Activated T-helper 9 cell treated with anti-CD3 and anti-CD28 coated beads, Interleukin-2, amount 50 U/mL, for 16 hours (primary cell): ENCODE measurements around the gene DMD.
"Not testable (repeated sequence)": the region's sequence is repeated elsewhere in the genome, so short reads cannot be mapped to it uniquely, and the experiment has no call there.

Experiments used
- DNase-seq: peaks from one replicate; pipeline ENCODE4 v3.0.0-alpha.2; 2020; ENCODE audit warnings: low read depth

The DMD gene

DNA sequence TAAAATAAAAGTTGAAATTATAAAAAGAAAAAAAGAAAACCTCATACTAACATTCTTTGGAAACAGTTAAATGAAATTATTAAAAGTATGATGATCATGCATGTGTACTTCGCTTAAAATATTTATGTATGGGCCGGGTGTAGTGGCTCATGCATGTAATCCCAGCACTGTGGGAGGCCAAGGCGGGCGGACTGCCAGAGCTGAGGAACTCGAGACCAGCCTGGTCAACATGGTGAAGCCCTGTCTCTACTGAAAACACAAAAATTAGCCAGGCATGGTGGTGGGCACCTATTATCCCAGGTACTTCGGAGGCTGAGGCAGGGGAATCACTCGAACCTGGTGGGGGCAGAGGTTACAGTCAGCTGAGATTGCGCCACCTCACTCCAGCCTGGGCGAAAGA, 1187.3 kb downstream of the DMD start:
- no peak for DNase-seq

DNA sequence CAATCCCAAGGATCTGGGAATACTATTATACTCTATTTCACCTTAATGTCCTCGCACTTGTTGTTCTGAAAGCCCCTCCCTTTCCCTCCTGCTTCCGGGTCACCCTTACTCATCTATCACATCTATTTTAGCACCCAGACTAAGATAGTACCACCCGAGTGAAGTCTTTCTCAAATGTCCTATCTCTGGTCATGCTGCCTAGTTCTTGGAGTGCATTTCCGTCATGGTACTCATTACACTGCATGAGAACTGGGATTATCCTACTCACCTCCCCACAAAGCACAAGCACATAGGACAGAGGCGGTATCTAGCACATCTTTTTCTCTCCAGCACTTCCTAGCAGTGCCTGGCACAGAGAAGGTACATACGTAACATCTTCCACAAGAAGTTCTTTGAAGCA, 1195.2 kb downstream of the DMD start:
- no peak for DNase-seq

- DNase-seq = no peak
These were observed 1200.4 kb downstream of the DMD start for GRCh38 chrX:32010948-32011347.

- no peak for DNase-seq
These were observed 1201.1 kb downstream of the DMD start for GRCh38 chrX:32010212-32010611.

GRCh38 chrX:31993637-31994036, 1217.7 kb downstream of the DMD start:
- DNase-seq = no peak

GRCh38 chrX:31988975-31989374, 1222.4 kb downstream of the DMD start:
- no peak for DNase-seq

DNA sequence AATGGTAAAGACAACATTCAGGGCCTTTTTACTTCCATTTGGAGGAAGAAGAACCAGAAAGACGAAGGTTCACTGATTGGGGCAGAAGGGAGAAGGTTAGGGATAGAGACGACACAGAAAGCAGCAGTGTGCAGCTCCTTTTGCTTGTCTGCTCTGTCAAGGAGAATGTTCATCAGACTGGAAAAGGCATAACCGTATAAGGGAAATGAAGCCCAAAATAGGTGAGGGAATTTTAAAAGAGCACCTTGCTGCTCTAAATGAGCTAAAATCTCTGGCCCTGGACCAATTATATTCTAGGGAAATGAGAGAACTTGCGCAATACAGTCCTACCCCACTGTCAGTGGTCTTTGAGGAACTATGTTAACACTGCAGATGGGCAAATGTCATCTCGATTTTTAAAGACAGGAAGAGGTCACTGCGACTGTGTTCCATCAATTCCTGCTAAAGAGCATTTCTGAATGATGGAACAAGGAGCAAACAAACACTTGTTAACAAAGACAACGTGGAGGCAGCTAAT, 1229.7 kb downstream of the DMD start:
- no peak for DNase-seq

- no peak for DNase-seq
These were observed 1241.6 kb downstream of the DMD start for GRCh38 chrX:31969714-31970113.

DNA sequence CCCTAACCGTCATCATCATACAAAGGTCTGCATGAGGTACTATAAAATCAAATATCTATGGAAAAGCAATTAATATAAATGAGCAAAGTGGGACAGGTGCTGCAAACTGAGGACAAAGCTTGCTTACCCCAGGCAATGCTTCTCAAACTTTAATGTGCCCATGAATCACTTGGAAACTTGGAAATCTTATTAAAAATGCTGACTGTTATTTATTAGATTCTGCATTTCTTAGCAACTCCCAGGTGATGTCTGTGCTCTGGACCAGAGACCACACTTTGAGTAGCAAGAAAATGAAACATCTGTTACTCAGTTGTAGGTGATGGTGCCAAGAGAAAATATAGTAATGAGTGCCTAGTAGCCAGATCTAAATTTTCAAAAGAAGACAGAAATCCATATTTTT, 1249.1 kb downstream of the DMD start:
- DNase-seq = no peak

DNA sequence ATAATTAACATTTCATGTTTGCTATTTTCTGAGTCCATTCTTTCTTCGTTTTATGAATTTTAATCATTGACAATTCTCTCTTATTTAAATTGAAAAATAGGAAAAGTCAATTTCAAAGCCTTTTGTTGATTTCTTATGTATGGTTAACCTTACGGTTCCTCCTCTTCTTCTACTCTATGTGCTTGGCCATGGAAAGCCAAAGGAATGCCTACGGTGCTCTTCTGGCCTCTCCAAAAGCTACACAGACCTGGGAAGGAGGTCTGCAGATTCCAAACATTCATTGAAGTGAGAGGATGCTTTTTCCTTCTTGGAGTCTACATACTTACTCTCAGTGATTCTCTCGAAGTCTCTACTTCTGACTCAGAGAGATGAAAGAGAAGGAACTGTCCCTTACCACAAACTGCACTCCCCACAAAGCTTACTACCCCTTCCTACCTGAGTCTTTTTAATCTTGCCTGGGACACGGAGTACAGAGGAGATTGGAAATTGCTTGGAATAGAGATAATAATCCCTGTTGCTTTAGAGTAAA, 1276.4 kb downstream of the DMD start:
- DNase-seq = no peak

DNA sequence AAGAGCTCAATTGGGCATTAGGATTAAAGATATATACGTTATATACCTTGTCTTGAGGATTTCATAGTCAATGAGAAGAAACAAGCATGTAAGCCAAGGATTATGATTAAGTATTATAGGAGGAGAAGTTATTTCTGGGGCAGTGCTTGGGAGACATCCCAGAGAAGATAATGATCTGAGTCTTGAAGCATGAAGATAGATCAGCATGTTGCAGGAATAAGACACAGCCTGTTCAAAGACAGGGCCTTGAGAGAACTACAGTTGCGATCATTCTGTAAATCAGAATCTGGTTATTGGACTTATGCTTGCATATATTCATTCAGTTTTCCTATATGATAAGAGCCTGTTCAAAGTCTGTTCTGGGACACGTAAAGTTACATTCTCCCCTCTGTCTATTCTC, 1277.3 kb downstream of the DMD start:
- no peak for DNase-seq

DNA sequence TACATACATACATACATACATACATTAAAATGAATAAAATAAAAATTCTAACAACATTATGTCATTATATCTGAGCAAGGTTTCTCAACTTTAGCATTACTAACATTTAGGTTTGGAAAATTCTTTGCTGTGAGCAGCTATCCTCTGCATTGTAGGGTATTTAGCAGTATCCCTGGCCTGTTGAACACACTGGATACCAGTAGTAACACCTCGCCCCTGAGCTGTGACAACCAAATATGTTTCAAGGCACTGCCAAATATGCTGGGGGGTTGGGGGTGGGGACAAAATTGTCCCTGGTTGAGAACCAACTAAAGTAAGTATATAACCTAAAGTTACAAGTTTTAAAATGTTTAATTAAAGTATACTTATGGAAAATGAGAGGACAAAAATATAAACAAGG, 1278.6 kb downstream of the DMD start:
- DNase-seq = no peak

- DNase-seq = not testable (repeated sequence)
These were observed 1279.0 kb downstream of the DMD start for GRCh38 chrX:31932320-31932719.

GRCh38 chrX:31931225-31931624, 1280.1 kb downstream of the DMD start:
- no peak for DNase-seq

DNA sequence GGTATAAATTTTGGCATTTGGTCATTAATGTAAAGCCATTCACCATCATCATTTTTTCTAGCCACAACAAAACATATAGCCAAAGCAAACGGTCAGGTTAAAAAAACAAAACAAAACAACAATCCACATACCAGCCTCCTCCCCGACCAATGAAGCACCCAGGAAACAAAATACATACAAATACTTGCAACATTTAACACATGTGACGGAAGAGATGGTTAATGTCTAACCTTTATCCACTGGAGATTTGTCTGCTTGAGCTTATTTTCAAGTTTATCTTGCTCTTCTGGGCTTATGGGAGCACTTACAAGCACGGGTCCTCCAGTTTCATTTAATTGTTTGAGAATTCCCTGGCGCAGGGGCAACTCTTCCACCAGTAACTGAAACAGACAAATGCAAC, 1282.0 kb downstream of the DMD start:
- no peak for DNase-seq

GRCh38 chrX:31921236-31921635, 1290.1 kb downstream of the DMD start:
- no peak for DNase-seq

- DNase-seq = no peak
These were observed 1301.3 kb downstream of the DMD start for GRCh38 chrX:31909850-31910572.

DNA sequence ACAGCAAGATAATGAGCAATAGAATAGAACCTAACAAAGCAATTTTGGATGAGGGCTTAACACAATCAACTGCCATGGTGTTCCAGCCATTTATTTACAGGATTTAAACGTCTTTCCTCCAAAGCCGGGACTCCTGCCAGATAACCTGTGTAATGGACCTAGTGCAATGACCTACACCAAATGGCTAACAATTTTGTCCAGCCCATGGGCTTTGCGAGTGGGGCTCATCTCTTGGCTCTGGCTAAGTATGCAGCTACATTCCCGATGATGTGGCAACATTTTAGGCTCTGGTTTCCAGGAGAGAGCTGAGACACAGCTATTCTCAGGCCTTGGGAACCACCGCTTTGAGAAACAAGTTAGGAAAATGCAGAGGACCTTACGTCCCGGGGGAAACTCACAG, 1317.2 kb downstream of the DMD start:
- no peak for DNase-seq

DNA sequence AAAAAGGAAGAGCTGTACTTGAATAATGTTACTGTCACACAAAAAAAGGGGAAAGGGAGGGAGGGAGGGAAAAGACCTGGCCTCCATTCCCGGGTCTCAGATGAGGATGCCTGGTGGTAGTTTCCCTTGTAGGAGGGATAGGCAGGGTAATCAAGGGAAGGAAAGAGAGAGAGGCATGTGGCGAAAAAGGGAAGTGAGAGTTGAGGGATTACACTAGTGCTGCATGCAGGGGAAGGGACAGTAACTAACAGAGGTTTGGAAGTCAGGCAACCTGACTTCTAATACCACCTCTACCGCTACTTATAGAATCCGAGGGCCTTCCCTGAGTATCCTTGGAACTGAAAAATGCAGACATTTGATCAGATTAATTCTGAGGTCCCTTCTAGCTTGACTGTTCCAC, 1317.8 kb downstream of the DMD start:
- DNase-seq = no peak

DNA sequence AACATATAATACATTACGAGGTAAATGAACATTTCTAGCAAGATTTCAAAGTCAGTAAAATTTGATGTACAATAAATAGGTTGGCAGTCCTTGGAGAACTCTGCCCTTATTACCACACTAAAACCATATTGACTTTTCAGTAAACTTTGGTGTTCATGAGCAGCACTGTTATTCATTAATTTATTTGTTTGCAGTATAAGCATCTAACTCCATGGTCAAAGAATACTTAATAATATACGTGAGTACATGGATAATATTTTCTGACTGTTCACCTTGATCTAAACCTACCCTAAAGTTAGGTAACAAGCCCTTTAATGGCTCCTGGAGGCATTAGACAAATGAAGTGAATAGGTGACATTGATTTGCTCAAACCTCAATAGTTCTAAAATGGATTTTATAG, 1322.3 kb downstream of the DMD start:
- no peak for DNase-seq

DNA sequence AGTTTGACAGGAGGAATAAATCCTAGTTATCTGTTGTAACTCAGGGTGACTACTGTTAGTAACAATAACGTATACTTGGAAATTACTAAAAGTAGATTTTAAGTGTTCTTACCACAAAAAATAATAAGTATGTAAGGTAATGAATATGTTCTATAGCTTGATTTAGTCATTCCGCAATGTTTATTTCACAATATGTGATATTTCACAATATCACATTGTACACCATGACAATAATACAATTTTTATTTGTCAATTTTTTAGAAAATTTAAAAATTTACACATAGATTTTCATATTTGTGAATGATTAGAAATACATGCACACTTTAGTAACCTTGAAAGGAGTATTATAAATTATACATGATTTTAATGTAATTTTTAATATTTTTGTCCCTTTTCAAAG, 1326.8 kb downstream of the DMD start:
- no peak for DNase-seq

GRCh38 chrX:31872007-31872406, 1339.3 kb downstream of the DMD start:
- DNase-seq = no peak

DNA sequence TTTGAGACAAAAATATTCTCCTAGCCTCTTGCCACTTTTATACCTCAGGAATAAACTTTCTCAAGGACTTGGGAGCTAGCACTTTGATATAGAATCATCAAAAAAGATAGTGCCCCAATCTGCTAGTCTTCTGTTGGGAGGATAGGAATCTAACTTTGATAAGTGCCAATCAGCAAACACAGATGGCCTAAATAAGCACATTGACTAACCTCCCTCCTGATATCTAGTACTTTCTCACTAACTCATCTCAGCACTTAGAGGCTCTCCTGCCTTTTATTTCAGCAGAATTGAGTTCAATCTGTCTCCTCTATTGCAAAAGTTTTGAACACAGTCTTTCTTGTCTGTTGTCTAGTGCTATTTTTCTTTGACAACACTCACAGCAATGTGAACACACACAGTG, 1341.1 kb downstream of the DMD start:
- DNase-seq = no peak

DNA sequence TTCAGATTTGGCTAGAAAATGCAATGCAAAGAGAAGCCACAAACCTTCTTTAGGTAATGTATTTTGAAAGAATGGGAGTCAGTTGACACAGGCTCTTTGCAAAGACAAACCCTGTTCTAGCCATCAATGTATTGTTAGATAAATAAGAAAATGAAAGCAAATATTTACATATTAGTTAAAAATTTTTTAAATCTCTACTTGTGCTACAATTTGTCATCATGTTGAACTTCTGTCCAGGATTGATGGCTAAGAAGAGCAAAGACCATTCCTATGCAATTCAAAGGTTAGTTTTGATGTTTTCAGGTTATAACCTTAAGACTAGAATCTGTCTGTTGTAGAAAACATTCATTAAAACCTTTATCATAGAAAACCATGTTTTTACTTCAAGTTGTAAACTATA, 1350.7 kb downstream of the DMD start:
- no peak for DNase-seq
